ENCODE results near the gene LYZL2.

DNA sequence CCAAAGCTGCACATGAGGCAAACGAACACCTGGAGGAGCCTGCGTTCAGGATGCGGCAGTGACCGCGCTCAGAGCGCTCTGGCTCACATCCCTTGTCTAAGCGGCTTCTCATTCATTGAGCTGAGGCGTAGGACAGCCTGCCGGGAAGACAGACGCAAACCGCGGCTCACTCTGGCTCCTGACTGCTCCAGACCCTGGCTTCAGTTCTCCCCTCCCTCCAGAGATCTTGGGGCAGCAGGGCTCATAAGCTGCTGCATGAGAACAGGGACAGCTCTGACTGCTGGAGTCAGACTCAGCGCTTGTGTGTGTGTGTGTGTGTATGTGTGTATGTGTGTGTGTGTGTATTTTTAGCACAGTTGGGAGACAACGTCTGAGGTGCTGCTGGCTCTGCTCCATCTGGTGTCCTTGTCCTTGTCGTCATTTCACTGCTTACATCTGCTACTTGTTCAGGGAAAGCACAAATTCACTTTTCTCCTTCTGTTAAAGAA is 15.8 kb upstream of the LYZL2 start:
- TF ChIP-seq CTCF (IDR thresholded peaks at IDR 0.05) (no peak), POLR2A (IDR thresholded peaks at IDR 0.05; ENCODE audit: low read depth) (no peak), POLR2AphosphoS5 (IDR thresholded peaks at IDR 0.05) (no peak), EP300 (IDR thresholded peaks at IDR 0.05) (no peak)
